Body of pancreas (tissue), 4 donors: ENCODE measurements around the gene RSPRY1.

Experiments used
- CTCF ChIP-seq, 7 experiments: fragments of 450-650 bp in 4 of 7; fragments of 200-600 bp in 3 of 7; sonication (generic) in 3 of 7; IDR thresholded peaks; one replicate each; pipeline ENCODE4 v1.5.1; 2016 to 2019; ENCODE audit warnings: antibody characterized with exemption in 7 of 7
- POLR2A ChIP-seq, 3 donors: fragments of 450-650 bp; IDR thresholded peaks; one replicate each; pipeline ENCODE4 v1.6.1; 2016; ENCODE audit warnings: antibody characterized with exemption in 3 of 3, mild to moderate bottlenecking in 2 of 3

- TF ChIP-seq CTCF (IDR thresholded peaks at IDR 0.05) (no peak), POLR2A (IDR thresholded peaks at IDR 0.05) (no peak)
These were observed 7.3 kb upstream of the RSPRY1 start for GRCh38 chr16:57178793-57179212.
